KG1 (cell line): Measurements from ENCODE around the gene SLC39A3.
"Not testable (repeated sequence)": the region's sequence is repeated elsewhere in the genome, so short reads cannot be mapped to it uniquely, and the experiment has no call there.

Experiments used
- DNase-seq: peaks from one replicate; lab custom pipeline; 2025; lab: John Stamatoyannopoulos, UW

Gene SLC39A3

DNA sequence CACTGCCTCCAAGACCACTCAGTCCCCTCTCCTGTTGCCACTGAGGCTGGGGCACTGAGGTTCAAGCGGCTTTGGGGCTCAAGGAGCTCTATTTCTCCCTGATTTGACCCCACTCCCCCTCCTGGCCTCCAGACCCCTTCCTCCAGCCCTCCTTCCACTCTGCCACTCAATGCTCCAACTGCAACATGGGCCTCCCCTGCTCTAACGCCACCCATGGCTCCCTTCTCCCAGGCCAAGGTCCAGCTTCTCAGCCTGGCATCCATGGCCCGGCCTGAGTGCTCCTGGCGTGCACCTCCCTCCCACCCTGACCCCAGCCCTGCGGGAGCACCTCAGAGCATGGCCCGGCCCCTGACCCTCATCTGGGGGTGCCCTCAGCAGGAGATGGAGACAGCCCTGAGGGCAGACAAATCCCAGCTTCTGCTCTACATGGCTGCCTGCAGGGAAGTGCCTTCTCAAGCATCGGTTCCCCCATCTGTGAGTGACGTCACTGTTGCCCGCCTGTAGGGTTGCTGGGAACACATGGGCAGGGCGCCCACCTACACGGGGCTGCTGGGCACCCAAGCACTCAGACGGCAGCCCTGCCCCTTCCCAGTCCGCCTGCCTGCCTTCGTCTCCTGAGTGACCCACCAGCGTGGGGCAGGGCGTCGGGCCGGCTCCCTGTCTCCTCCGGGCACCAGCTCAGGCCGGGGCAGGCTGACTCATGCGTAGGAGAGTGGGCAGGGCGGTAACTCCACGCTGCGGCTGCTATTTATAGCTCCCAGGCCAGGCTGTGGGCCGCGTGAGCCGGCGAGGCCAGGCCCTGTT, 17.1 kb downstream of the SLC39A3 start:
- no peak for DNase-seq

DNA sequence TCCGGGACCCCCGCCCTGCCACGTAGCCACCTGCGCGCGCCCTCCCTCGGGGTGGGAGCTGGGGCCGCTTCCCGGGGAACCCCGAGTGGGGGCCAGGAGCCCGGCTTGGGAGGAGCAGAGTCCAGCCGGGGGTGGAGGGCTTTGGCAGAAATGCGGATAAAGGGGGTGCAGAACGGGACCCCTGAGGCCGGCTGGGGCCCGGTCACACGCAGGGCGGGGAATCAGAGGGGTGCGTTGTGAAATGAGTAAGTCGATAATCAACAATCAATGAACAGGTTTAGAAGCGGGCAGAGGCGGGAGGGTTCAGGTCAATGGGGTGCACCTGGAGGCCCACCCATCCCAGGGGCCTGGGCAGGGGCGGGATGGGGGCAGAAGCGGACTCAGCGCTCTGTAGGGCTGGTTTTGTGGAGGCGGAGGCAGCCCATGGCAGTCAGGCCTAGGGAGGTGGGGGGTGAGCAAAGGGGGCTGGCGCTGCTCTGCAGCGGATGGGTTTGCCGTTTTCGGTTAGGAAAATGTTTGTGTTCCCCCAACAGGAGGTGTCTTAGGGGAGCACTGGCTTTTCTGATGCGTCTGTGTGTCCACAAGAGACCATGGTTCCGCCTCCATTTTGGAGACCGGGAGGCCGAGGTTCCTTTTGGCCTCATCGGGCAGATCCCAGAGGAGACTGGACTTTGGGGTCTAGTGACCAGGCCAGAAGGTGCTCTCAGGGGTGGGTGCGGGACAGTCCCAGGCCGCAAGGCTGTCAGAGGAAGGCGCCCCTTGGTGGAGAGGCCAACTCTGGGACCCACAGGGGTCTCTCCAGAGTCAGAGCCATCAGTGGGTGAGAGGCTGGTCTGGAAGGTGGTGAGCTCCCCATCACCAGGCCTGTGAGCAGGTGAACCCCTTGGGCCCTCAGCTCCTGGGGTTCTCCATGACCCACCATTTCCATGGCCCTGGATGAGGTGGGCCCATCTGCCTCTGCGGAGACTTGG, 18.0 kb downstream of the SLC39A3 start:
- DNase-seq = no peak

DNA sequence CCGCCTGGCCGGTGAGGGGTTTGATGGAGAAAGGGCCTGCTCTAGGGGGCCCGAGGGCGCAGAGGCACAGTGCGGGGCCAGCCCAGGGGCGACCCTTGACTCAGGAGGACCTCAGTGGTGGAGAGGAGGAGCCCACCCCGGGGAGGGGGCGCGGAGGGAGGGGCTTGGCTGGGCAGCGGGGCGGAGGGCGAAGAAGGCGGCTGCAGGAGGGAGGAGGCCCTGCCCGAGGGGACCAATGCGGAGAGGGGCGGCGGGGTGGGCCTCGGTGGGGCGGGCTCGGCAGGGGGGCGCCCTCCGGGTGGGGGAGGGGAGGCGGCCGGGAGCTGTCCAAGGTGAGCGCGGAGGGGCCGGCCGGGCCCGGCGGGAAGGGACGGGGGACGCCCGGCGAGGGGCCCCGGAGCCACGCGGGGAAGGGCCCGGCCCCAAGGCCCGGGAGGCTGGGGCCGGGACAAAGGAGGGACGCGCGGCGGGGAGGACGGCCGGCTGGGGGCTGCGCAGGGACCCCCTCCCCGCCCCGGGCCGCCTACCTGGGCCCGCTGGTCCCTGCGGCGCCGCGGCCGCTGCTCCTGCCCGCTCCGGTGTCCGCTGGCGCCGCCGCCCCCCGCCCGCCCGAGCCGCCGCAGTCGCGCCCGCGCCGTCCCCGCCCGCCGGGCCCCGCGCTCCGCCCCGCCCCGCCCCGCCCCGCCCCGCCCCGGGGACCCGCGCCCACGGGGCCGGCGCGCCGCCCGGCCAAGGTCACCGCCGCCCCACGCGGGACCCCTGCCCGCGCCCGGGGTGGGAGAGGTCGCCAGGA, 18.8 kb downstream of the SLC39A3 start, which contains the start of gene DIRAS1:
DIRAS1 (minus strand) TSS at position 596 of the 793 bp plus-strand sequence. CDS start 3,566 bp downstream, outside the sequence.
- no peak for DNase-seq

DNA sequence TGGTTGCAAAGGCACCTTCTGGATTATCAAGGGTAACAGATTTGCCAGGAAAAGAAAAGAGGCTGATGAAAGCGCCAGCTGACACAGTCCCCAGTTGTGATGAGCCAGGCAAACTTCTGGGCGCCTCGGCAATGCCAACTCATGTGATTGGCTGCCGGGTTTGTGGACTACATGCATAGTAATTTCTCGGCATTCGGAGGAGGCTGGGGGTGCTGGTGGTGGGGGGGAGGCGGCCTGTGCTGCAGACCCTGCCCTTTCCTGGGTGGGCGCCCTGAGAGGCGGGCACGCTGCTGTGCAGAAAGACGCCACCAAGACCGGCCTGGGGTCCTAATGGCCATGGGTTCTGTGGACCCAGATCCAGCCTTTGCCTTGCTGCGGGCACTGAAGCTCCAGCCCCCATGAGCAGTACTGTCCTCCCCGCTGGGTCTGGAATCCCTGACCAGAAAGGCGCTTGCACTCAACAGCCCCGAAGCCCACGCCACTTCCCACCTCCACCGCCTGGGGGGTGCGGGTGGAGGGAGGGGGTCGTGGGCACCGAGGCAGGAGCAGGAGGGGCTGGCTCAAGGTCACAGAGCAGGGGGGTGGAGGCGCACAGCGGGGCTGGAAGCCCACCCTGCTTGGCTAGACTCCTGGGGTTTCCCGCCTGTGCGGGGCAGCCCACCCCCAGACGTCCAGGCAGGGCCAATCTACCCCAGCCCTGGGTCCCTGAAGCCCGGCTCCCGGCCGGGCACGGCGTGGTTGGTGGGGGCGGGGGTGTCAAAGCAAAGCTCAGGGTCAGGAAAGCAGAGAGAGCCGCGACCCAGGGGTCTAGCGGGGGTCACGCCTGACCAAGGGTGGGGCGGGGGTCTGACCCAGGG, 19.7 kb downstream of the SLC39A3 start:
- DNase-seq = no peak

DNA sequence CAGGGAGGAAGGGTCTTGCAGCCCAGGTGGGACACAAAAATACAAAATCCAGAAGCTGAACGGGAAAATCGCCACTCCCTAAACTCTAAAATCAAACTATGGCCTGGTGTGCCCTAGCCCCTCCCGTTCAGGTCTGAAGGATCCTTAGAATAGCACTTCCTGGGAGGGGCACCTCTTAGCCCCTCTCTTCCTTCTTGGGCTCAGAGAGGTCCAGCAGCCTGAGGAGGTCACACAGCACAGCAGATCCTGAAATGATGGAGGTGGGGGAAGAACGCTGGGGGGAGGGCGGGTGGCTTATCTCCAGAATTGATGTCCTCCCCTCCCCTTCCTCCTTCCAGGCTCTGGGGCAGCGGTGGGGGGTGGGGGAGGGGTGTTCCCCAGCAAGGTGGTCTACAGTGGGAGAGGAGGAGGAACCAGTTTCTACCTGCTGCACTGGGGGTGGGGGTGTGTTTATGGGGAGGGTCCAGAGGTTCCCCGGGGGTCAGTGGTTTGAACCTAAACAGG, 20.5 kb downstream of the SLC39A3 start:
- no peak for DNase-seq

DNA sequence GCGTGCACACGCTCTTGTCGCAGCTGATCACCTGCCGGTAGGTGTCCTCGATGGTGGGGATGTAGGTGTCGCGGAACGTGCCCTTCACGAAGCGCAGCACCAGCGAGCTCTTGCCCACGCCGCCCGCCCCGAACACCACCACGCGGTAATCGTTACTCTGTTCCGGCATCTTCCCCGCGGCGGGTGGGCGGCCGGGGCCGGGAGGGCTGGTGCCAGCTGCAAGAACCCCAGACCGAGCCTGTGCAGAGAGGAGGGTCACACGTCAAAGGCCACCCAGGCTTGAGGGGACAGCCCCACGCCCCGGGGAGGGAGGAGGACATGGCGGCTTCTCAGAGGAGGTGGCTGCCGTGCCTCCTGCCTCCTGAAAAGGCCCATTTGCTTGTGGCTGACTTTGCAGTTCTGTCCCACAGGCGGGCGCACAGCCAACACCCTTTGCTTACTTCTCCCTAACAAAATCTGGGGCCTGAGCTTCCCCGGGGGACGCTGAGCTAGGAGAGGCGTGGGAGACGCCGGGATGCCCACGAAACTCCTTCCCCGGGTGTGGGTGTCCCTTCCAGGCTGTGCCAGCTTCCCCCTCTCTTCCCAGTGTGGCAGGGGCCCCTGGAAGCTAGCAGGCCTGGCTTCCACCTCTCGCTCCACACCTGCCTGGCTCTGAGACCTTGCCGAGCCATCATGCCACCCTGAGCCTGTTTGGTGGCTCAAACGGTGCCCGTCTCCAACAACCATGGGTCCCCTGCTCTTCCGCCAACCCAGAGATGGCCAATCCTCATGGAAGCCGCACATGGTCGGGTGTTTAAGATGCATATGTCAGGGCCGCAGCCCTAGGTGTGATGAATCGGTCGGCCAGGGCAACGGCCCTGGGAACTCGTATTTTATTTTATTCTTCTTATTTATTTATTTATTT, 21.9 kb downstream of the SLC39A3 start:
- no peak for DNase-seq

DNA sequence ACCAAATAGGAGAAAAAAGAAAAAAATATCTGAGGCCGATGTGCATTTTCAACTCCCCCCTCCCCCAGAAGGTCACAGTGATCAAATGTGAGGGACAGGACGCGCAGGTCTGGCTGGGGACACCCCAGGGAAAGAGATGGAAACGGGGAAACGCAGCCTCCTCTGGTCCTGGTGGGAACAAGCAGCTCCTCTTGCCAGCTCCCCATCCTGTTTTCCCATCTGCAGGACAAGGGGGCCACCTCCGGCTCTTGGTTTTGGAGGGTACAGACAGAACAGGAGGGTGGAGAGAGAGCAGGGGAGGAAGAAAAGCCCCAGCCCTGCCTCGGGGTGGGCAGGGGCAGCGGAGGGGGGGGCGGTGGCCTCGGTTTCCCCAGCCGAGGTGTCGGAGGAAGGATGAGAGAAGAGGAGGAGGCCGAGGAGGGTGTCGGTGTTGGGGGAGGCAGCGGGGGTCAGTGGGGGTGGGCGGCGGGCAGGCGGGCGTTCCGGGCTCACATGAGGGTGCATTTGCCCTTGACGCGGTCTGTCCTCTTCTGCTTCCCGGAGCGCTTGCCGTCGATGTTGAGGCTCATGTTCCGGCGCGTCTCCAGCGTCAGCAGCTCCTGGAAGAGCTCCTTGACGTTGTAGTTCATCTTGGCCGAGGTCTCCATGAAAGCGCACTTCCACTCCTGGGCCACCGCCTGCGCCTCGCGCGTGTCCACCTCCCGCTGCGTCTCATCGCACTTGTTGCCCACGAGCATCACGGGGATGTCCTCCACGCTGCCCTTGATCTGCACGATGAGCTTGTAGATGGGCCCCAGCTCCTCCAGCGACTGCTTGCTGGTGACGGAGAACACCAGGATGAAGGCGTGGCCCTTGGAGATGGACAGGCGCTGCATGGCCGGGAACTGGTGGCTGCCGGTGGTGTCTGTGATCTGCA, 22.8 kb downstream of the SLC39A3 start:
- DNase-seq = no peak

DNA sequence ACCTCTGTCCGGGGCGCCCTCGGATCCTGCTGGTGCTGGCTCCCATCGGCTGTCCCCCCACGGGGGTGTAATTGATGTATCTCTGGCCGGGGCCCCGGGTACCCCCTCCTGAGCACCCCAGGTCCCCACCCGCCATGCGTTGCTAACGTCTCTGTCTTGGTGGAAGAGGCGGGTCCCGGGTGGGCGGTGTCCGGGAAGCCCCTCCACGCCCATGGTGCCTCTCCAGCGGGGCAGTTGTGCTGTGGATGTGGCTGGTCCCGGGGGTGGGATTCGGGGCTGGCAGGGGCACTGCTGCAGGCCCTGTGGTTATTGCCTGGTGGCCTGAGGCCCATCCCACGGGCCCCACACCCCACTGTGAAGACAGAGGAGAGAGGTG, 23.6 kb downstream of the SLC39A3 start:
- DNase-seq = no peak

DNA sequence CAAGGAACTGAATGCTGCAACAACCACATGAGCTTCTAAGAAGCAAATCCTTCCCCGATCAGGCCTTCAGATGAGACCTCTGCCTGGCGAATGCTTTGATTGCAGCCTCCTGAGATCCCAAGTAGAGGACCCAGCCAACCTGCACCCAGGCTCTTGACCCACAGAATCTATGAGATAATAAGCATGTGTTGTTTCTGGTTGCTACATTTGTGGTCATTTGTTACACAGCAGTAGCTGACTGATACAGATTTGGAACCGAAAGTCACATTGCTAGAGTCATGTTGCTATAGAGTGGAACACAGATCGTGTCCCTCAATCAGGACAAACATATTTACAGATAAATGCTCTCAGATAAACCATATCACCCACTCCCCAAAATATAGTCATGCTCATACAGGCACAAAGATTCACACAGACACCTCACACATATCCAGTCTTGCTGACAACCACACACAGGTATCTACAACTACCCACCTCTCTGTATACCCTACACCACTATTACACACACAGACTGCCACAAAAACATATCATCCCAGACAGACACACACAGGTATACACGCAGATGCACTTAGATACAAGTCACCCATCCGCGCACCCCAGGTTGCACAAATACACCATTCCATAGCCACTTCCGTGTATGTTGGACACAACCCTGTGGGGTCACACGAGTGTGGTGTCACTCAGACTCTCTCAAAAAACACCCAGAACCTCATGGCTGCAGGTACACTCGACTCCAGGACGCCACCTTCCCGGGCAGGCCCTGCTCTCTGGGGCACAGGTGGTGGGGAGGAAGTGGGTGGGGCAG, 24.1 kb downstream of the SLC39A3 start:
- no peak for DNase-seq

DNA sequence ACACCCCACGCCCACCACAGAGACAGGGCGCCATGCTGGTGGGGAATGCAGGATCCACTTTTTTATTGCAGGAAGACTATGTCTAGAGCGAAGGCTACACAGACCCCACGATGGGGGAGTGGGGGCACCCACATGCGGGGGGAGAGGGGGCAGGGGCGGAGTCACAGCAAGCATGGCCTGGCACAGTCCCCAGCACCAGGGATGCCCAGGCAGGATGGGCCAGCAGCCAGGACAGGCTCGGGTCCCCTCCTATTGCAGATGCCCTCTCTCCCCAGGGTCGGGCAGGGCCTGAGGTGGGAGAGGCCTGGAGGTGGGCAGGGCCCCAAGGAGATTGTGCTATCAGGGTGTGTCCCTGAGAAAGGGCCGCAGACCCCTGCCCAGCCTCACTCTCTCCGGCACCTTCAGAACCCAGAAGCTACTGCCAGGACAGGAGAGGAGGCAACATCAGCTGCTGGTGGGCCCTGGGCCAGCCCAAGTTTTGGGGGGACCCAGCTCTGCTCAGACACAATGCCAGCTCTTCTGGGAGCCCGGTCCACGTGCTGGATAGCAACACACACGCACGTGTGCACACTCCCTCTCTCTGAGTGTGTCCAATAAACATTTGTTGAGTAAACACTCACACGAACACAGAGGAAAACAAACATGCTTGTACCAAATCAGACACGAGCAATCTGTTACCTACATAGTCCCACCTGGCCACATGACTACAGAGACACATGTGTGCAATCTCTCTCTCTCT, 25.1 kb downstream of the SLC39A3 start:
- no peak for DNase-seq

DNA sequence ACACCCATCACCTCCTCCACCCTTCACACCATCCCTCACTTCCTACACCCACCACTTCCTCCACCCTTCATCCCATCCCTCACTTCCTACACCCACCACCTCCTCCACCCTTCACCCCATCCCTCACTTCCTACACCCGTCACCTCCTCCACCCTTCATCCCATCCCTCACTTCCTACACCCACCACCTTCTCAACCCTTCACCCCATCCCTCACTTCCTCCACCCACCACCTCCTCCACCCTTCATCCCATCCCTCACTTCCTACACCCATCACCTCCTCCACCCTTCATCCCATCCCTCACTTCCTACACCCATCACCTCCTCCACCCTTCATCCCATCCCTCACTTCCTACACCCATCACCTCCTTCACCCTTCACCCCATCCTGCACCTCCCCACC, 25.7 kb downstream of the SLC39A3 start:
- DNase-seq = not testable (repeated sequence)

DNA sequence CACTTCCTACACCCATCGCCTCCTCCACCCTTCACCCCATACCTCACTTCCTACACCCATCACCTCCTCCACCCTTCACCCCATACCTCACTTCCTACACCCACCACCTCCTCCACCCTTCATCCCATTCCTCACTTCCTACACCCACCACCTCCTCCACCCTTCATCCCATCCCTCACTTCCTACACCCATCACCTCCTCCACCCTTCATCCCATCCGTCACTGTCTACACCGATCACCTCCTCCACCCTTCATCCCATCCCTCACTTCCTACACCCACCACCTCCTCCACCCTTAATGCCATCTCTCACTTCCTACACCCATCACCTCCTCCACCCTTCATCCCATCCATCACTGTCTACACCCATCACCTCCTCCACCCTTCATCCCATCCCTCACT, 26.6 kb downstream of the SLC39A3 start:
- not testable (repeated sequence) for DNase-seq

DNA sequence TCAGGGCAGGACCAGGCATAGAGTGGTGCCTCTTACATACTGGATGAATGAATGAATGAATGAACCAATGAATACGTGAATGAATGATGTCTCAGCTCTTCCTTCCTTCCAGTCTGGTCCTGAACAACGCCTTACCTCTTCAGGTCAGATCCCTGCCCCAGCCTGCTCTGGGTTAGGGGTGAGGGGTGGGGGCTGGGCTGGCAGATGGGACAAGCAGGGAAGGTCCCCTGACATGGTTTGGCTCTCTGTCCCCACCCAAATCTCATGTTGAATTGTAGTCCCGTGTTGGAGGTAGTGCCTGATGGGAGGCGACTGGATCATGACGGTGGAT, 28.0 kb downstream of the SLC39A3 start:
- DNase-seq = no peak

DNA sequence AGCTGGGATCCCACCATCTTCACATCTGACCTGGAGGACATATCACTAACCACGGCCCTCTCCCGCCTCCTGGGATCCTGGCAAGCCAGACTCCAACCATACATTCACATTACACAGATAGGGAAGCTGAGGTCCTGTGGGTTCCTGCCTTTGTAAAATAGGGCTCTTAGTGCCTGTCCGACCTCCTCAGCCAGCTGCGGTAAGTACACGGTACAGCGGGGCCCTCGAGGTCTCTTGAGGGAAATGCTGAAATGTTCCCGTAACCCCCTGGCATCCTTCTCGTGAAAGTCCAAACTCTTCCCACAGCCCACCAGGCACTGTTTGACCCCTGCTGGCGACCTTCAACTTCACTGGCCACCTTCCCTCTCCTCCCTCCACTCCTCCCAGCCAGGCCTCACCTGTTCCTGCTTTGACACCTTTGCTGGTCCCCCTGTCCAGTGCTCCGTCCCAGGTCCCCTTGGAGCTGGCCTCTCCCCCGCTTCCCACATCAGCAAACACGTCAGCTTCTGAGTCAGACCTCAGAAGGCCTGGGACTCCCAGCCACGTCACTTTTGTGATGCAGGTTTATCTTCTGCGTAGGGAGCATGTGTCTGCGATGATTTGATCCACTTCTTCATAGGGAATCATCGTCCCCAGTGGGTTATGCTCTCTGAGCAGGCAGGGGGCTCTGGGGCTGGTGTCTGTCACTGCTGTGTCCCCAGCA, 28.5 kb downstream of the SLC39A3 start:
- DNase-seq = no peak

DNA sequence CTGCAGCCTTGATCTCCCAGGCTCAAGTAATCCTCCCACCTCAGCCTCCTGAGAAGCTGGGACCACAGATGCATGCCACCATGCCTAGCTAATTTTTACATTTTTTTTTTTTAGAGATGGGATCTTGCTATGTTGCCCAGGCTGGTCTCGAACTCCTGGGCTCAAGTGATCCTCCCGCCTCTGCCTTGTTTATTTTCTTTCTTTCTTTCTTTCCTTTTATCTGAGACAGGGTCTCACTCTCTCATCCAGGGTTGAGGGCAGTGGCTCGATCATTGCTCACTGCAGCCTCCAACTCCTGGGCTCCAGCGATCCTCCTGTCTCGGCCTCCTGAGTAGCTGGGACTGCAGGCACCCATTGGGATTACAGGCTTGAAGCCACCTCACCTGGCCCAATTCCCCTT, 33.6 kb downstream of the SLC39A3 start:
- no peak for DNase-seq

DNA sequence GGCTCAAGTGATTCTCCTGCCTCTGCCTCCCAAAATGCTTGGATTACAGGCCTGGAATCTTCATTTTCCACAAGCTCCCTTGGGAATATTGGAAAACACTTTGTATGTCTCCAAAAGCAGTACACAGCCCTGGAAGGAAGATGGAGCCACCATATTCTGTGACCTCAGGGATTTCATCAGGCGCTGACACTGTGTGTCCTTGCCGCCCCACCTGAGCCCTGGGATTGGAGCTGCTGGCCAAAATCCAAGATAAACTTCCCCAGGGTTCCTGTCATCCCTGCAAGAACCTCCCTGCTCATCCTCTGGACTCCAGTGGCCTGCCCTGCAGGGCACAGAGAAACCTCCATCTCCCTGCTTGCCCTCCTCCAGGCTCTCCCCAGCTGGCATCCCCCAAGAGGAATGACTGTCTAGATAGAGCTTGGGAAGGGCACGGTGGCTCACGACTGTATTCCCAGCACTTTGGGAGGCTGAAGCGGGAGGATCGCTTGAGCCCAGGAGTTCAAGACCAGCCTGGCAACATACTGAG, 36.1 kb downstream of the SLC39A3 start:
- no peak for DNase-seq

DNA sequence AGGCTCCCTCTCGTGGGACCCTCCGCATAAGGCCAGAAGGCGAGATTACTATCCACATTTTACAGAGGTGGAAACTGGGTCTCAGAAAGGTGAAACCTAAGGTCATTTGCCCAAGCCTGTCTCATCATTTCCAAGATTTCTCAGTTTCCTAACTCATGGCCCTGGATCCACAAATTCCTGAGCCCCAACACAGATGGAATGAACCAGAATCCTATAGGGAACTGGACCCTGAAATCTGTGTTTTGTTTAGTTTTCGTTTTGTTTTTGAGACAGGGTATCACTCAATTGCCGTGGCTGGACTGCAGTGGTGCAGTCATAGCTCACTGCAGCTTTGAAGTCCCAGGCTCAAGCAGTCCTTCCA, 36.8 kb downstream of the SLC39A3 start:
- no peak for DNase-seq
